ENCODE data around the gene GPHB5.
"Not testable (repeated sequence)": the region's sequence is repeated elsewhere in the genome, so short reads cannot be mapped to it uniquely, and the experiment has no call there.

Gene GPHB5

DNA sequence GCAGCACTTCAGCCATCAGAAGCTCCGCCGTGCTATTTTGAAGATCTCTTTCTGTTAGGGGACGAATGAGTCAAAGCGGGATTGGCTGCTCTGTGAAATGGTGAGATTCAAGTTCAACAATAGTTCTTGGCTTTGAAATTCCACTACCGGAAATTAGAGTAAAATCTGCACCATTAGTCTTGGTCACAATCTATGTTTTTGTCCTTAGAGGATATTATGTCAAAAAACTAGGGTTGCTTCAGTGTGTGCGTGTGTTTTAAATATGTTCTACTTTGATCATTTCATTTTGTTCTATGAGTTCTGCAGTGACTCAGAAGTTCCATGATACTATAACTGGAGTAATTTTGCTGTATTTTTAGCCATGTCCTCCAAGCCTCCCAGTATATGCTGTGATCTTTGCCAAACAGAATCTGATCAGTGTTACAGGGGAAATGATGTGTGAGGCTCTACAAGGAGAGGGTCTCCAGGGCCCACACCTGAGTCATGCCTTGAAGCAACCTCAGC lies 22.6 kb downstream of the GPHB5 start:
- in situ Hi-C loops (cut with MboI; ENCODE audit: low sequenced_read_pairs) = no loop called here

- in situ Hi-C loops (cut with MboI; ENCODE audit: low sequenced_read_pairs) = no loop called here
Observed at GRCh38 chr14:63295231-63295685, 23.5 kb downstream of the GPHB5 start.

DNA sequence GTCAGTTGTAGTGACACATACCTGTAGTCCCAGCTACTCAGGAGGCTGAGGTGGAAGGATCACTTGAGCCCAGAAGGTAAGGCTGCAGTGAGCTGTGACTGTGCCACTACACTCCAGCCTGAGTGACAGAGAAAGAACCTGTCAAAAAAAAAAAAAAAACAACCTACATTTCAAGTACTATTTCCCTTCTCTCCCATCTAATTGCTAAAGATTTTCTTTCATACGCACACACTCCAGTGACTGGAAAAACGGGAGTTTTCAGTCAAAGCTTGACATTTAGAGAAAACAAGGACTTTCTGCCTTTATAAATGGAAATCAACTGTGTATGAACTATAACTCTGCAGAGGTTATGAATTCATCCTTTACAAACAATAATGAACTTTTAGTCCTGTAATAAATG lies 25.9 kb downstream of the GPHB5 start:
- in situ Hi-C loops (cut with MboI; ENCODE audit: low sequenced_read_pairs) = no loop called here

- in situ Hi-C loops (cut with MboI; ENCODE audit: low sequenced_read_pairs) = no loop called here
Observed at GRCh38 chr14:63290741-63291430, 27.8 kb downstream of the GPHB5 start.

DNA sequence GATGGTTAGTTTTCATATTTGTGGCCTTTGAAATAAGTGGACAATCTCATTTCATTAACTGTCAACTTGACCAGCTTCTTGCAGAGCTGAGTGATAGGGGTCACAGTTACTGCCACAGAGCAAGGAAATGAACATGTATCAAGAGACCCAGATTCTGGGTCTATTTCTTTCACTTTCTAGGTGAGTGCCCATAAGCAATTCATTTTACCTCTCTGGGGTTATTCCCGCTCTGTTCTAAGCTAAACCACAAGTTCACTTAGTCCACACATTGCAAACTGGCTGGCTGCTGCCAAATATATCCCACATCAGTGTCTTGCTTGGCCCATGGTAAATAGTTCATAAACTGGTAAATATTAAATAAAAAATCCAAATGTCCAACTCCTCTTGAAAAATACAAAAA lies 29.9 kb downstream of the GPHB5 start:
- in situ Hi-C loops (cut with MboI; ENCODE audit: low sequenced_read_pairs) = no loop called here

DNA sequence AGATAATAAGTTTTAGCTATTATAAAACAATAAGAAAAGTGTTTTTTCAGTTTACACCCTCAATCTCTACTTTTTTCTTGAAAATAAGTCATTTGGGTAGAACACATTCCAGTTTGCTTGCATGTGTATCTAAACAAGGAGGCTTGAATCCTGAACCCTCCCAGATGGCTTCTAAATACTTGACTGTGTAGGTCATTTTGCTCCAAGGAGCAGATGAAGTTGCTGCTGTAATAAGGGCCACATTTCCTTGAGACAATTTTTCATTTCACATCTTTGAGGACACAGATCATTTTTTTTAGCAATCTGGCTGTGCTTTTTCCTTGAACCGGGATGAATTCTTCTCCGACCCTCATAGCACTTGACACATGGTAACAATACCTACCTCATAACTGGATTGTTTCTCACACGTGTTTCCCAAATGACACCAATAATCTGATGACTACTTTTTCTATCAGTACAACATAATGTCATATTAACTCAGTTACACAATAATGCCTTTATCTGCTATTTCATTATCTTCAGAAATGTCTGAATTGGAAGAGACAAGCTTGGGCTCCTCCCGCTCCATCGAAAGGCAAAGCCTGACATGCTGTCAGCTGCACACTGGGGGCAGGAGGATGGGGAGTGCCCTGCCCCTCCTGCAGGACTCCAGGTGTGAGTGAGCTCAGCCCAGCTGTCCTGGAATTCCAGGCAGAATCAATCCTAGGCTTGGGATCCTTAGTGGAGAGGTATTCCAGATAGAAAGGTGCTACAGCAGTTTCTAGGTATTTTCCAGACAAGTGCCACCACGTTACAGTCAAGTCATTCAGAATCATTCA lies 30.9 kb downstream of the GPHB5 start:
- in situ Hi-C loops (cut with MboI; ENCODE audit: low sequenced_read_pairs) = no loop called here

- in situ Hi-C loops (cut with MboI; ENCODE audit: low sequenced_read_pairs) = no loop called here
Observed at GRCh38 chr14:63286071-63286470, 32.7 kb downstream of the GPHB5 start.

DNA sequence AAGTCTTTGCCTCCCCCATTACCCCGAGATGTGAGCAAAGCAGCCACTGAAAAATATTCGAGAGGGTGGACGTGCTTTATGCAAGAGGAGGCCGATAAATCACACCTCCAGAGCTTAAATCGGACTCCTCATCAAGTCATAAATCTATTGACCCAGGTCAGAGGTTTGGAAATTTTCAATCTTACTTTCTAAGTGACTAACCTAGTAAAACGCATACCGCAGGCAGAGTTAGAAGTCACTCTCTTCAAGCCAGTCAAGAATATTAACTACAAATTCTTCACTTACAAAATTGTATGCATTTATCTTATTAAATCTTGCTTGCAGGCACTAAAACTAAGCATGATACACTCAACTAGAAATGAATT lies 34.9 kb downstream of the GPHB5 start:
- in situ Hi-C loops (cut with MboI; ENCODE audit: low sequenced_read_pairs) = no loop called here

- in situ Hi-C loops (cut with MboI; ENCODE audit: low sequenced_read_pairs) = no loop called here
Observed at GRCh38 chr14:63282997-63283883, 35.5 kb downstream of the GPHB5 start.

DNA sequence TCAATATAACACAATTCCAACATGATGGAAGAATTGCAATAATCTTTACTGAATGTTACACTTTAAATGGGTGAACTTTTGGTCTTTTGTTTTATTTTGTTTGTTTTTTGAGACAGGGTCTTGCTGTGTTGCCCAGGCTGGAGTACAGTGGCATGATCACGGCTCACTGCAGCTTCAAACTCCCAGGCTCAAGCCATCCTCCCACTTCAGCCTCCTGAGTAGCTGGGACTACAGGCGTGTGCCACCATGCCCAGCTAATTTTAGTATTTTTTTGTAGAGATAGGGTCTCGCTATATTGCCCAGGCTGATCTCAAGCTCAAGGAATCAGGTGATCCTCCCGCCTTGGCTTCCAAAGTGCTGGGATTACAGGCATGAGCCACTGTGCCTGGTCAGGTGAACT lies 38.8 kb downstream of the GPHB5 start:
- in situ Hi-C loops (cut with MboI; ENCODE audit: low sequenced_read_pairs) = not testable (repeated sequence)

- in situ Hi-C loops (cut with MboI; ENCODE audit: low sequenced_read_pairs) = no loop called here
Observed at GRCh38 chr14:63277591-63278183, 41.0 kb downstream of the GPHB5 start.

GRCh38 chr14:63276492-63277342 lies 42.0 kb downstream of the GPHB5 start:
- in situ Hi-C loops (cut with MboI; ENCODE audit: low sequenced_read_pairs) = no loop called here

GRCh38 chr14:63276016-63276415 lies 42.7 kb downstream of the GPHB5 start:
- in situ Hi-C loops (cut with MboI; ENCODE audit: low sequenced_read_pairs) = no loop called here

DNA sequence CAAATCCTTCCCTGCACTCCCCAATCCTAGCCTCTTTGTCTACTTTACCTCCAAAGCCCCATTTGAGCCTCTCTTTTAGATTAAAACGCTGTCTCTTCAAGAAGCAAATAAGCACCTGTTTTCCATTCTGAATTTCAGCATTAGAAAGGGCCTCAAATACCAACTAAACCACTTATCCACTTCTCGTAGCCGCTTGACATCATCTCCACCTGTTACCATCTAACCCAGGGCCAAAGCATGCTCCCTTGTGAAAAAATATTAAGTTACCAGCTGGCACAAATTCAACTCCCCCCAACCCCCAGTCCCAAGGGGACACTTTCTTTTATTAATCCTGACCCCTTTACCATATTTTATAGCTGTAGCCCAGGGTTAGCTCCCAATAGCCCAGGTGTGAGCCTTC lies 43.1 kb downstream of the GPHB5 start:
- in situ Hi-C loops (cut with MboI; ENCODE audit: low sequenced_read_pairs) = no loop called here

- in situ Hi-C loops (cut with MboI; ENCODE audit: low sequenced_read_pairs) = no loop called here
Observed at GRCh38 chr14:63273717-63274655, 44.7 kb downstream of the GPHB5 start.

- in situ Hi-C loops (cut with MboI; ENCODE audit: low sequenced_read_pairs) = no loop called here
Observed at GRCh38 chr14:63273129-63273528, 45.6 kb downstream of the GPHB5 start.

DNA sequence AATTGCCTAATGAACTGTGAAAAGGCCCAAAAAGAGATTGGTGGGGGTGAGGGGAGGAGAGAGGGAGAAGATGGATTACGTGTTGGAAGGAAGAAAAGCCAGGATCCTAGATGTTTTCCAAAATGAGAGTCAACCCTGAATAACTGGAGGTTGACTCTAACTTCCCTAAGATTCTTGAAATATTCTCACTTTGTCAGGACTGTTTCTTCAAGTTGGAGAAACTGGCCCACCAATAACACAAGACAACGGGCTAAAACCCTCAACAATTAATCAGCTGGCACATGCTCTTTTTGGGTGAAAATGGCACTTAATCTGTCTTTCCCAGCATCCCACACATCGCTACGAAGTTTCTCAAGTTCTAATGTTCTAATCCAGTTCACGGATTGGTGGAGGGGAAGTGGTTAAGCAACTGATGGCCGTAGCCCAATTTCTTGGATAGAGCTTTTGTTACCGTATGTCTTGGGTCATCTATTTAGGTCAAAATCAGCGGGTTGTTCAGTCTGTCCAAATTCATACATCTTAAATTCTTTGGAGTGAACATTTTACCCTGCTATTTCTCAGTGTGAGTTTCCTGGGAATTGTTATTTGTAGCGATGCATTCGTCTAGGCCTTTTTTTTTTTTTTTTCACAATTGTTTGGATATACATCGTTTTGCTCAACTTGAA lies 49.0 kb downstream of the GPHB5 start:
- in situ Hi-C loops (cut with MboI; ENCODE audit: low sequenced_read_pairs) = no loop called here

- in situ Hi-C loops (cut with MboI; ENCODE audit: low sequenced_read_pairs) = no loop called here
Observed at GRCh38 chr14:63268771-63269170, 50.0 kb downstream of the GPHB5 start.

All from HL-60/S4 treated with retinoic acid at 250 ng/mL for 4 days and 3 days (cell line).